HepG2 (cell line): ENCODE results near the gene KIR3DL3. TPM values are rescaled to one million over a fixed set of nuclear protein-coding genes. Genes with fewer than 3 reads are reported as not detected.

ENCODE experiments used
- ARNT ChIP-seq: fragments of 450-650 bp; IDR thresholded peaks from 2 replicates; pipeline ENCODE4 v1.6.1; 2017
- ATAD3A ChIP-seq: sonication (generic); formaldehyde crosslinking; IDR thresholded peaks from 2 replicates; pipeline ENCODE4 v1.4.0; 2020; ENCODE audit warnings: missing genetic modification reagents
- ATF1 ChIP-seq: IDR thresholded peaks from 2 replicates; pipeline ENCODE4 v1.6.1; 2016; ENCODE audit warnings: mild to moderate bottlenecking, control low read depth
- ATF3 ChIP-seq: sonication (generic); formaldehyde crosslinking; IDR thresholded peaks from 2 replicates; pipeline ENCODE4 v1.4.0; 2020; ENCODE audit warnings: missing genetic modification reagents
- EP300 ChIP-seq, 3 experiments: sonication (generic) in 1 of 3; formaldehyde crosslinking in 1 of 3; IDR thresholded peaks; 2 replicates each; pipeline versions ENCODE4 v1.5.1 to v1.6.1; 2011 to 2020; ENCODE audit warnings: low read depth in 2 of 3, low read length in 2 of 3, borderline replicate concordance in 1 of 3, improper control_type of control experiment in 1 of 3, mild to moderate bottlenecking in 1 of 3, missing genetic modification reagents in 1 of 3, moderate library complexity in 1 of 3
- GATAD1 ChIP-seq: IDR thresholded peaks from 2 replicates; pipeline ENCODE4 v1.6.1; 2016; ENCODE audit warnings: missing genetic modification reagents, missing compliant biosample characterization
- HOXD1 ChIP-seq: sonication (generic); formaldehyde crosslinking; IDR thresholded peaks from 2 replicates; pipeline ENCODE4 v1.5.0; 2020; ENCODE audit warnings: missing genetic modification reagents
- KDM2A ChIP-seq: sonication (generic); formaldehyde crosslinking; IDR thresholded peaks from 2 replicates; pipeline ENCODE4 v1.4.0; 2020; ENCODE audit warnings: low read depth, missing genetic modification reagents, borderline replicate concordance
- MZF1 ChIP-seq: sonication (generic); formaldehyde crosslinking; IDR thresholded peaks from 2 replicates; pipeline ENCODE4 v1.8.1; 2023; ENCODE audit warnings: mild to moderate bottlenecking, missing genetic modification reagents, borderline replicate concordance
- PRDM4 ChIP-seq: sonication (generic); formaldehyde crosslinking; IDR thresholded peaks from 2 replicates; pipeline ENCODE4 v1.9.0; 2021; ENCODE audit warnings: missing genetic modification reagents, borderline replicate concordance
- SALL1 ChIP-seq: sonication (generic); formaldehyde crosslinking; IDR thresholded peaks from 2 replicates; pipeline ENCODE4 v1.8.0; 2022; ENCODE audit warnings: mild to moderate bottlenecking, missing genetic modification reagents
- SCMH1 ChIP-seq: sonication (generic); formaldehyde crosslinking; IDR thresholded peaks from 2 replicates; pipeline ENCODE4 v1.9.0; 2021; ENCODE audit warnings: missing genetic modification reagents, mild to moderate bottlenecking, borderline replicate concordance
- SP1 ChIP-seq, 2 experiments: fragments of 450-650 bp in 1 of 2; sonication (generic) in 1 of 2; formaldehyde crosslinking in 1 of 2; IDR thresholded peaks; 2 replicates each; pipeline versions ENCODE4 v1.4.0 to v1.6.1; 2016 to 2020; ENCODE audit warnings: missing genetic modification reagents in 1 of 2
- SSRP1 ChIP-seq: IDR thresholded peaks from 2 replicates; pipeline ENCODE4 v1.6.1; 2016; ENCODE audit warnings: control low read depth
- THYN1 ChIP-seq: sonication (generic); formaldehyde crosslinking; IDR thresholded peaks from 2 replicates; pipeline ENCODE4 v1.8.1; 2023; ENCODE audit warnings: low read depth, mild to moderate bottlenecking, moderate library complexity, missing genetic modification reagents, borderline replicate concordance
- ZMYM2 ChIP-seq: sonication (generic); formaldehyde crosslinking; IDR thresholded peaks from 2 replicates; pipeline ENCODE4 v1.8.0; 2022; ENCODE audit warnings: mild to moderate bottlenecking, missing genetic modification reagents
- ZMYM4 ChIP-seq: sonication (generic); formaldehyde crosslinking; IDR thresholded peaks from 2 replicates; pipeline ENCODE4 v1.8.1; 2023; ENCODE audit warnings: mild to moderate bottlenecking, missing genetic modification reagents
- ZNF362 ChIP-seq: sonication (generic); formaldehyde crosslinking; IDR thresholded peaks from 2 replicates; pipeline ENCODE4 v1.4.0; 2020; ENCODE audit warnings: missing genetic modification reagents, mild to moderate bottlenecking, borderline replicate concordance
- ZNF850 ChIP-seq: sonication (generic); formaldehyde crosslinking; conservative IDR thresholded peaks from 2 replicates; pipeline ENCODE4 v1.9.0; 2021; ENCODE audit warnings: mild to moderate bottlenecking, missing genetic modification reagents
- polyA plus RNA-seq, 8 experiments: library from polyadenylated mRNA; depleted of rRNA in 3 of 8; stranded (reverse) in 7 of 8; unstranded in 1 of 8; fragments of >200 nt; fragmentation: Illumina TruSeq in 4 of 8; extraction: Trizol in 4 of 8; gene quantifications; 2 replicates each; pipeline versions ENCODE4 v1.2.1 to v1.2.3, GENCODE V29; 2011 to 2016; ENCODE audit warnings: low read depth in 4 of 8, missing spikeins in 1 of 8, mixed read lengths in 1 of 8; ENCODE audit not compliant: insufficient read depth in 1 of 8
- total RNA-seq, 5 experiments: library from RNA; depleted of rRNA; stranded (reverse); fragments of >200 nt; fragmentation: Illumina TruSeq; extraction: Trizol; gene quantifications; 2 replicates each; pipeline ENCODE4 v1.2.3, GENCODE V29; 2016; ENCODE audit warnings: low read depth in 1 of 5
- TF ChIP-seq, protein P1 (sequence below): sonication (generic); formaldehyde crosslinking; IDR thresholded peaks from 2 replicates; pipeline ENCODE4 v1.4.0; 2020; ENCODE audit warnings: missing genetic modification reagents
- TF ChIP-seq, protein P2 (sequence below): IDR thresholded peaks from 2 replicates; pipeline ENCODE4 v1.6.1; 2016; ENCODE audit warnings: missing compliant biosample characterization, missing genetic modification reagents, borderline replicate concordance
- TF ChIP-seq, protein P3 (sequence below): sonication (generic); formaldehyde crosslinking; IDR thresholded peaks from 2 replicates; pipeline ENCODE4 v1.4.0; 2020; ENCODE audit warnings: missing genetic modification reagents

KIR3DL3 gene
- total and polyA plus RNA-seq, 2 of the 13 experiments (the other 11 are each of a cell fraction or from before 2014, with no cell fraction given): not detected

DNA sequence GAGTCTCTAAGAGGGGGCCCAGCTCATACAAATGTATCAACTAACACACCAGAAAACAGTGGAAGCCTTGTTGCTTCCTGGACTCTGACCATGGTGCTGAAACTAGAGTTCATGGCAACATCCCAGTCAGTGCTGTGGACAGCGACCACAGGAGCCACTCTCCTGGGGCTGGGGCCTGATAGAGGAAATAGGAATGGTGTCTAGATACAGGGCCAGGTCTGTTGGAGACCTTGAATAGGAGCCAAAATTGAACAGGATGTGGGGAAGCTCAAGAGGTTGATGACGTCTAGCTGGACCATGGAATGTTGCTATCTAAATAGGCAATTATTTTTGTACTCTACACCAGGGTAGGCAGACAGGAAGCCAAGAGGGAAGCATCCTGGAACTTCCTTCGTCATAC is 39.7 kb upstream of the KIR3DL3 start (continued):
- TF ChIP-seq PRDM4 (CRISPR knock-in tag): 0 out of 2 replicates have a peak, but pooled peaks have one; percentile 41
- peak; percentile 90 for TF ChIP-seq ATAD3A (CRISPR knock-in tag)
- peak; percentile 39; the same call in 1 of the 2 replicates for TF ChIP-seq KDM2A (CRISPR knock-in tag)
- TF ChIP-seq SP1 (IDR thresholded peaks at IDR 0.05): no peak
- TF ChIP-seq SP1 (CRISPR knock-in tag; IDR thresholded peaks at IDR 0.05): no peak
- no peak for TF ChIP-seq ZNF850
- no peak for TF ChIP-seq ARNT
- TF ChIP-seq, protein P1, sequence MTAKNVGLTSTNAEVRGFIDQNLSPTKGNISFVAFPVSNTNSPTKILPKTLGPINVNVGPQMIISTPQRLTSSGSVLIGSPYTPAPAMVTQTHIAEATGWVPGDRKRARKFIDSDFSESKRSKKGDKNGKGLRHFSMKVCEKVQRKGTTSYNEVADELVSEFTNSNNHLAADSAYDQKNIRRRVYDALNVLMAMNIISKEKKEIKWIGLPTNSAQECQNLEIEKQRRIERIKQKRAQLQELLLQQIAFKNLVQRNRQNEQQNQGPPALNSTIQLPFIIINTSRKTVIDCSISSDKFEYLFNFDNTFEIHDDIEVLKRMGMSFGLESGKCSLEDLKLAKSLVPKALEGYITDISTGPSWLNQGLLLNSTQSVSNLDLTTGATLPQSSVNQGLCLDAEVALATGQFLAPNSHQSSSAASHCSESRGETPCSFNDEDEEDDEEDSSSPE (CRISPR knock-in tag): no peak
- TF ChIP-seq ZNF362 (CRISPR knock-in tag): no peak
- no peak for TF ChIP-seq MZF1 (CRISPR knock-in tag)
- 0 out of 2 replicates have a peak, but pooled peaks have one; percentile 44 for TF ChIP-seq GATAD1 (CRISPR knock-in tag)
- no peak for TF ChIP-seq SSRP1 (CRISPR knock-in tag)
- TF ChIP-seq, protein P2, sequence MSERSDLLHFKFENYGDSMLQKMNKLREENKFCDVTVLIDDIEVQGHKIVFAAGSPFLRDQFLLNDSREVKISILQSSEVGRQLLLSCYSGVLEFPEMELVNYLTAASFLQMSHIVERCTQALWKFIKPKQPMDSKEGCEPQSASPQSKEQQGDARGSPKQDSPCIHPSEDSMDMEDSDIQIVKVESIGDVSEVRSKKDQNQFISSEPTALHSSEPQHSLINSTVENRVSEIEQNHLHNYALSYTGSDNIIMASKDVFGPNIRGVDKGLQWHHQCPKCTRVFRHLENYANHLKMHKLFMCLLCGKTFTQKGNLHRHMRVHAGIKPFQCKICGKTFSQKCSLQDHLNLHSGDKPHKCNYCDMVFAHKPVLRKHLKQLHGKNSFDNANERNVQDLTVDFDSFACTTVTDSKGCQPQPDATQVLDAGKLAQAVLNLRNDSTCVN (CRISPR knock-in tag): peak; percentile 81
- peak; percentile 82 for TF ChIP-seq SALL1 (CRISPR knock-in tag)
- no peak for TF ChIP-seq ZMYM4 (CRISPR knock-in tag)
- TF ChIP-seq HOXD1 (CRISPR knock-in tag): 0 out of 2 replicates have a peak, but pooled peaks have one; percentile 35
- TF ChIP-seq ATF3 (CRISPR knock-in tag): peak; percentile 64; the same call in 1 of the 2 replicates
- no peak for TF ChIP-seq EP300 (IDR thresholded peaks at IDR 0.05; ENCODE audit: low read depth in 2 of 2, low read length in 2 of 2)
- no peak for TF ChIP-seq EP300 (CRISPR knock-in tag; IDR thresholded peaks at IDR 0.05; ENCODE audit: borderline replicate concordance)
- TF ChIP-seq, protein P3, sequence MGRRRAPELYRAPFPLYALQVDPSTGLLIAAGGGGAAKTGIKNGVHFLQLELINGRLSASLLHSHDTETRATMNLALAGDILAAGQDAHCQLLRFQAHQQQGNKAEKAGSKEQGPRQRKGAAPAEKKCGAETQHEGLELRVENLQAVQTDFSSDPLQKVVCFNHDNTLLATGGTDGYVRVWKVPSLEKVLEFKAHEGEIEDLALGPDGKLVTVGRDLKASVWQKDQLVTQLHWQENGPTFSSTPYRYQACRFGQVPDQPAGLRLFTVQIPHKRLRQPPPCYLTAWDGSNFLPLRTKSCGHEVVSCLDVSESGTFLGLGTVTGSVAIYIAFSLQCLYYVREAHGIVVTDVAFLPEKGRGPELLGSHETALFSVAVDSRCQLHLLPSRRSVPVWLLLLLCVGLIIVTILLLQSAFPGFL (CRISPR knock-in tag): no peak
- no peak for TF ChIP-seq SCMH1 (CRISPR knock-in tag)
- TF ChIP-seq ATF1 (CRISPR knock-in tag): no peak
- no peak for TF ChIP-seq ZMYM2 (CRISPR knock-in tag)
- no peak for TF ChIP-seq THYN1 (CRISPR knock-in tag)
